MM.1S (cell line): ENCODE results near the gene IRGQ.

Experiments used
- CTCF ChIP-seq: fragments of 300-600 bp; sonication (generic); IDR thresholded peaks from 2 replicates; pipeline ENCODE4 v1.5.1; 2016; ENCODE audit warnings: antibody characterized with exemption, low read length, mixed read lengths
- EZH2 ChIP-seq: fragments of 300-600 bp; sonication (generic); optimal IDR thresholded peaks from 2 replicates; pipeline ENCODE3; 2017; ENCODE audit warnings: low read depth, mild to moderate bottlenecking, antibody characterized with exemption, low read length, mixed read lengths
- EZH2phosphoT487 ChIP-seq: fragments of 300-600 bp; sonication (generic); IDR thresholded peaks from 2 replicates; pipeline ENCODE4 v1.6.1; 2018; ENCODE audit warnings: antibody characterized with exemption, low read length

- TF ChIP-seq CTCF (no peak), EZH2 (no peak), EZH2phosphoT487 (no peak)
Measured at GRCh38 chr19:43625918-43626579, 30.1 kb upstream of the IRGQ start.
